IPS DF 6.9 (cell line): ENCODE measurements around the gene CCNI2.

ENCODE experiments used
- DNase-seq: peaks from one replicate; pipeline ENCODE4 v3.0.0-alpha.2; 2013; ENCODE audit warnings: low read depth, low spot score
- H3K27ac ChIP-seq: one replicate; pipeline ENCODE4 v1.5.1; 2013; ENCODE audit warnings: low read length, control low read depth
- H3K27me3 ChIP-seq: 2 replicates; pipeline ENCODE4 v1.6.1; 2013; ENCODE audit warnings: mild to moderate bottlenecking, low read length; ENCODE audit not compliant: control insufficient read depth, insufficient read depth
- H3K36me3 ChIP-seq: 2 replicates; pipeline ENCODE4 v1.6.1; 2013; ENCODE audit warnings: low read length; ENCODE audit not compliant: control insufficient read depth, insufficient read depth
- H3K4me1 ChIP-seq: 2 replicates; pipeline ENCODE4 v1.6.1; 2013; ENCODE audit warnings: low read length; ENCODE audit not compliant: control insufficient read depth, insufficient read depth
- H3K4me3 ChIP-seq: 2 replicates; pipeline ENCODE4 v1.5.1; 2013; ENCODE audit warnings: mild to moderate bottlenecking, low read length
- H3K9me3 ChIP-seq: 2 replicates; pipeline ENCODE4 v1.6.1; 2013; ENCODE audit warnings: low read length, inconsistent platforms; ENCODE audit not compliant: control insufficient read depth, insufficient read depth
- WGBS: extraction: QIAGEN DNeasy Blood & Tissue Kit; methylation state at CpG from one replicate; pipeline ENCODE4 v1.1.7; 2013; ENCODE audit warnings: mixed read lengths, missing lambda C conversion rate; ENCODE audit not compliant: insufficient read length, insufficient coverage; 5-methylcytosine and 5-hydroxymethylcytosine counted together

The CCNI2 gene

GRCh38 chr5:132749506-132749905, 2.3 kb downstream of the CCNI2 start:
- DNase-seq, result no peak
- no CpG with 5 or more reads among the region's 2 CpGs for WGBS
- H3K27me3 ChIP-seq, result peaks cover 15% of the 10 kb centered on the region

GRCh38 chr5:132750471-132751230, 3.4 kb downstream of the CCNI2 start:
- Histone ChIP-seq H3K27ac (no peak overlapping the region), H3K36me3 (no peaks in the 10 kb centered on the region), H3K27me3 (peaks cover 15% of the 10 kb centered on the region), H3K9me3 (no peaks in the 10 kb centered on the region), H3K4me1 (0 out of 2 replicates have a peak, but pooled peaks cover 1% of the 10 kb centered on the region), H3K4me3 (no peak overlapping the region)
- WGBS, result no CpG with 5 or more reads among the region's 10 CpGs
- DNase-seq, result no peak

More at GRCh38 chr5:132749506-132749905, 2.3 kb downstream of the CCNI2 start:
- Histone ChIP-seq H3K9me3 (no peaks in the 10 kb centered on the region), H3K27ac (no peak overlapping the region), H3K36me3 (no peaks in the 10 kb centered on the region), H3K4me1 (0 out of 2 replicates have a peak, but pooled peaks cover 1% of the 10 kb centered on the region), H3K4me3 (no peak overlapping the region)

- no CpG with 5 or more reads among the region's 7 CpGs for whole genome bisulfite sequencing
- Histone ChIP-seq H3K4me1 (0 out of 2 replicates have a peak, but pooled peaks cover 1% of the 10 kb centered on the region), H3K27ac (no peak overlapping the region), H3K4me3 (no peak overlapping the region), H3K36me3 (no peaks in the 10 kb centered on the region), H3K9me3 (no peaks in the 10 kb centered on the region), H3K27me3 (peaks cover 15% of the 10 kb centered on the region)
- DNase-seq, result no peak
These were observed 4.2 kb downstream of the CCNI2 start for GRCh38 chr5:132751444-132751843.

GRCh38 chr5:132751971-132752580, 4.8 kb downstream of the CCNI2 start:
- Histone ChIP-seq H3K36me3 (no peaks in the 10 kb centered on the region), H3K4me3 (no peak overlapping the region), H3K4me1 (0 out of 2 replicates have a peak, but pooled peaks cover 1% of the 10 kb centered on the region), H3K27ac (no peak overlapping the region), H3K27me3 (peaks cover 15% of the 10 kb centered on the region), H3K9me3 (no peaks in the 10 kb centered on the region)
- DNase-seq, result no peak
- WGBS, result no CpG with 5 or more reads among the region's 5 CpGs

GRCh38 chr5:132752581-132753125, 5.4 kb downstream of the CCNI2 start:
- Histone ChIP-seq H3K36me3 (no peaks in the 10 kb centered on the region), H3K27ac (no peak overlapping the region), H3K27me3 (peaks cover 15% of the 10 kb centered on the region), H3K9me3 (no peaks in the 10 kb centered on the region), H3K4me3 (no peak overlapping the region), H3K4me1 (0 out of 2 replicates have a peak, but pooled peaks cover 1% of the 10 kb centered on the region)
- WGBS, result no CpG with 5 or more reads among the region's 1 CpG
- DNase-seq, result no peak

- H3K36me3 ChIP-seq, result no peaks in the 10 kb centered on the region
- no peak for DNase-seq
- H3K9me3 ChIP-seq, result no peaks in the 10 kb centered on the region
- H3K27me3 ChIP-seq, result peaks cover 10% of the 10 kb centered on the region
- no peaks in the 10 kb centered on the region for H3K4me1 ChIP-seq
- no peak overlapping the region for H3K27ac ChIP-seq
- H3K4me3 ChIP-seq, result no peak overlapping the region
- no CpG with 5 or more reads among the region's 2 CpGs for WGBS
These were observed 6.1 kb downstream of the CCNI2 start for GRCh38 chr5:132753135-132753987.

GRCh38 chr5:132754111-132754510, 6.9 kb downstream of the CCNI2 start:
- no peak for DNase-seq
- no peak overlapping the region for H3K27ac ChIP-seq
- no peaks in the 10 kb centered on the region for H3K9me3 ChIP-seq
- peaks cover 4% of the 10 kb centered on the region; the same call in 1 of the 2 replicates for H3K27me3 ChIP-seq
- H3K4me3 ChIP-seq, result no peak overlapping the region
- no peaks in the 10 kb centered on the region for H3K36me3 ChIP-seq
- WGBS, result no CpG with 5 or more reads among the region's 4 CpGs
- H3K4me1 ChIP-seq, result no peaks in the 10 kb centered on the region

- H3K27me3 ChIP-seq, result no peaks in the 10 kb centered on the region; the same call in 1 of the 2 replicates
- H3K27ac ChIP-seq, result no peak overlapping the region
- no peaks in the 10 kb centered on the region for H3K4me1 ChIP-seq
- no peaks in the 10 kb centered on the region for H3K9me3 ChIP-seq
- no peak for DNase-seq
- H3K36me3 ChIP-seq, result no peaks in the 10 kb centered on the region
- no peak overlapping the region for H3K4me3 ChIP-seq
These were observed 7.7 kb downstream of the CCNI2 start for GRCh38 chr5:132754947-132755346.

GRCh38 chr5:132756542-132756941, 9.3 kb downstream of the CCNI2 start:
- H3K27ac ChIP-seq, result no peak overlapping the region
- no peaks in the 10 kb centered on the region for H3K4me1 ChIP-seq
- WGBS, result no CpG with 5 or more reads among the region's 5 CpGs
- H3K4me3 ChIP-seq, result no peak overlapping the region
- no peaks in the 10 kb centered on the region; the same call in 1 of the 2 replicates for H3K27me3 ChIP-seq
- no peaks in the 10 kb centered on the region for H3K36me3 ChIP-seq
- no peaks in the 10 kb centered on the region for H3K9me3 ChIP-seq
- DNase-seq, result no peak

GRCh38 chr5:132758451-132758850, 11.2 kb downstream of the CCNI2 start:
- DNase-seq, result no peak
- H3K9me3 ChIP-seq, result no peaks in the 10 kb centered on the region
- H3K4me3 ChIP-seq, result no peak overlapping the region
- H3K36me3 ChIP-seq, result no peaks in the 10 kb centered on the region
- H3K27ac ChIP-seq, result no peak overlapping the region
- no peaks in the 10 kb centered on the region for H3K27me3 ChIP-seq
- WGBS, result no CpG with 5 or more reads among the region's 13 CpGs
- H3K4me1 ChIP-seq, result no peaks in the 10 kb centered on the region
